ENCODE measurements around the gene ZNF680. TPM values are rescaled to one million over a fixed set of nuclear protein-coding genes. Genes with fewer than 3 reads are reported as not detected.

ZNF680 gene
- total RNA-seq, result 18.1 to 19.0 TPM (median 18.4 TPM) in 3 replicates

- Mint-ChIP-seq H3K9me3 (peaks cover 3% of the 10 kb centered on the region), H3K4me1 (peaks cover 26% of the 10 kb centered on the region), H3K27me3 (ENCODE audit: low read depth) (no peaks in the 10 kb centered on the region), H3K36me3 (peaks cover 17% of the 10 kb centered on the region), H3K4me3 (peak within 1 kb of the TSS; percentile 100), H3K27ac (peak within 1 kb of the TSS; percentile 100)
- no peak for TF ChIP-seq CTCF (IDR thresholded peaks at IDR 0.05; ENCODE audit: unreplicated experiment)
- peak; percentile 81 to 94 for DNase-seq (ENCODE audit: low spot score in 2 of 2, unreplicated experiment in 2 of 2)
Measured at GRCh38 chr7:64562626-64563278, at the start of gene ZNF680. Gene ZNF680, minus strand, starts transcription at chr7:64563071. Its CDS starts 117 bp downstream, at chr7:64562954.

- Mint-ChIP-seq H3K27me3 (ENCODE audit: low read depth) (no peaks in the 10 kb centered on the region), H3K9me3 (peaks cover 87% of the 10 kb centered on the region), H3K36me3 (no peaks in the 10 kb centered on the region), H3K4me1 (no peaks in the 10 kb centered on the region), H3K27ac (no peak overlapping the region), H3K4me3 (no peak overlapping the region)
- DNase-seq (ENCODE audit: low spot score in 2 of 2, unreplicated experiment in 2 of 2), result no peak
- TF ChIP-seq CTCF (IDR thresholded peaks at IDR 0.05; ENCODE audit: unreplicated experiment), result no peak
Measured at GRCh38 chr7:64612452-64612851, 49.6 kb upstream of the ZNF680 start.

GRCh38 chr7:64611717-64612116, 48.8 kb upstream of the ZNF680 start:
- no peak overlapping the region for H3K27ac Mint-ChIP-seq
- no peaks in the 10 kb centered on the region for H3K4me1 Mint-ChIP-seq
- TF ChIP-seq CTCF (IDR thresholded peaks at IDR 0.05; ENCODE audit: unreplicated experiment), result no peak
- no peak overlapping the region for H3K4me3 Mint-ChIP-seq
- DNase-seq (ENCODE audit: low spot score in 2 of 2, unreplicated experiment in 2 of 2), result no peak
- H3K9me3 Mint-ChIP-seq, result peaks cover 80% of the 10 kb centered on the region
- H3K27me3 Mint-ChIP-seq (ENCODE audit: low read depth), result no peaks in the 10 kb centered on the region
- H3K36me3 Mint-ChIP-seq, result no peaks in the 10 kb centered on the region

GRCh38 chr7:64610997-64611396, 48.1 kb upstream of the ZNF680 start:
- peaks cover 77% of the 10 kb centered on the region for H3K9me3 Mint-ChIP-seq
- no peak for TF ChIP-seq CTCF (IDR thresholded peaks at IDR 0.05; ENCODE audit: unreplicated experiment)
- H3K27me3 Mint-ChIP-seq (ENCODE audit: low read depth), result no peaks in the 10 kb centered on the region
- H3K36me3 Mint-ChIP-seq, result no peaks in the 10 kb centered on the region
- H3K4me1 Mint-ChIP-seq, result no peaks in the 10 kb centered on the region
- no peak overlapping the region for H3K4me3 Mint-ChIP-seq
- DNase-seq (ENCODE audit: low spot score in 2 of 2, unreplicated experiment in 2 of 2), result no peak
- H3K27ac Mint-ChIP-seq, result no peak overlapping the region

GRCh38 chr7:64608116-64608910, 45.4 kb upstream of the ZNF680 start:
- H3K36me3 Mint-ChIP-seq, result no peaks in the 10 kb centered on the region
- no peak overlapping the region for H3K4me3 Mint-ChIP-seq

More at GRCh38 chr7:64608116-64608910, 45.4 kb upstream of the ZNF680 start:
- TF ChIP-seq CTCF (IDR thresholded peaks at IDR 0.05; ENCODE audit: unreplicated experiment), result no peak
- Mint-ChIP-seq H3K27me3 (ENCODE audit: low read depth) (no peaks in the 10 kb centered on the region), H3K4me1 (no peaks in the 10 kb centered on the region), H3K9me3 (peaks cover 74% of the 10 kb centered on the region), H3K27ac (no peak overlapping the region)
- no peak for DNase-seq (ENCODE audit: low spot score in 2 of 2, unreplicated experiment in 2 of 2)

Measured in mesothelial cell of epicardium (in vitro differentiated cells).